IMR-90 (cell line): ENCODE data around the gene ZNF396. TPM values are rescaled to one million over a fixed set of nuclear protein-coding genes. Genes with fewer than 3 reads are reported as not detected.
A peak's percentile ranks its signal among the peaks of the same experiment; 100 is the strongest.

Experiments
- ATAC-seq: fragments of 200-7000 bp; cut with Tn5 transposase; 2 replicates; pipeline ENCODE4 v1.9.1; 2020; ENCODE audit warnings: low read depth, mild to moderate bottlenecking, moderate library complexity
- BruUV-seq: library from RNA; stranded (reverse); fragments of 400-500 nt; replicated peaks from 2 replicates; lab custom pipeline; 2021; lab: Mats Ljungman, UMichigan
- CTCF ChIA-PET: fragments of 300-600 bp; formaldehyde crosslinking; extraction: SDS; loops from one replicate; lab custom pipeline; 2021; ENCODE audit warnings: antibody characterized with exemption; lab: Yijun Ruan, JAX
- POLR2A ChIA-PET: fragments of 300-600 bp; sonication (Branson Sonifier 250); formaldehyde crosslinking; loops from one replicate; lab custom pipeline; 2022; ENCODE audit warnings: antibody characterized with exemption; ENCODE audit not compliant: unreplicated experiment; lab: Charles Lee
- DNase-seq: peaks from one replicate; pipeline ENCODE4 v3.0.0; 2013
- H2AFZ ChIP-seq: replicated peaks from 2 replicates; pipeline ENCODE3; 2013; ENCODE audit warnings: low read length, mild to moderate bottlenecking; ENCODE audit not compliant: poor library complexity
- H2AK5ac ChIP-seq: 2 replicates; pipeline ENCODE4 v1.6.1; 2013; ENCODE audit warnings: low read depth, low read length, inconsistent platforms
- H2AK9ac ChIP-seq: replicated peaks from 2 replicates; pipeline ENCODE3; 2013; ENCODE audit warnings: mild to moderate bottlenecking, low read depth, low read length, moderate library complexity; ENCODE audit not compliant: poor library complexity
- H2BK120ac ChIP-seq: 2 replicates; pipeline ENCODE4 v1.6.1; 2013; ENCODE audit warnings: low read depth, low read length, inconsistent platforms
- H2BK15ac ChIP-seq: 3 replicates; pipeline ENCODE4 v1.6.1; 2013; ENCODE audit warnings: low read depth, low read length, inconsistent platforms
- H2BK20ac ChIP-seq: 2 replicates; pipeline ENCODE4 v1.6.1; 2013; ENCODE audit warnings: low read depth, mild to moderate bottlenecking, inconsistent platforms, low read length, moderate library complexity
- H2BK5ac ChIP-seq: 2 replicates; pipeline ENCODE4 v1.6.1; 2013; ENCODE audit warnings: mild to moderate bottlenecking, low read depth, low read length, inconsistent platforms; ENCODE audit not compliant: poor library complexity, severe bottlenecking
- H3K14ac ChIP-seq: replicated peaks from 2 replicates; pipeline ENCODE4 v1.6.1; 2013; ENCODE audit warnings: low read depth, low read length, inconsistent platforms
- H3K18ac ChIP-seq: 2 replicates; pipeline ENCODE4 v1.6.1; 2013; ENCODE audit warnings: low read depth, low read length, control low read depth
- H3K23ac ChIP-seq: 2 replicates; pipeline ENCODE4 v1.6.1; 2013; ENCODE audit warnings: low read depth, low read length, inconsistent platforms
- H3K27ac ChIP-seq: 2 replicates; pipeline ENCODE4 v1.5.1; 2013; ENCODE audit warnings: mild to moderate bottlenecking, control low read depth, low read length; ENCODE audit not compliant: insufficient read depth
- H3K27me3 ChIP-seq: 2 replicates; pipeline ENCODE4 v1.6.1; 2013; ENCODE audit warnings: low read length; ENCODE audit not compliant: control insufficient read depth, insufficient read depth
- H3K36me3 ChIP-seq: 2 replicates; pipeline ENCODE4 v1.6.1; 2013; ENCODE audit warnings: low read length, mixed read lengths; ENCODE audit not compliant: control insufficient read depth, insufficient read depth
- H3K4ac ChIP-seq: 2 replicates; pipeline ENCODE4 v1.6.1; 2013; ENCODE audit warnings: low read depth, low read length, inconsistent platforms
- H3K4me1 ChIP-seq: 2 replicates; pipeline ENCODE4 v1.6.1; 2013; ENCODE audit warnings: low read length, mixed read lengths; ENCODE audit not compliant: control insufficient read depth, insufficient read depth
- H3K4me2 ChIP-seq: 2 replicates; pipeline ENCODE4 v1.6.1; 2013; ENCODE audit warnings: low read depth, mild to moderate bottlenecking, control low read depth, low read length, moderate library complexity
- H3K4me3 ChIP-seq: 2 replicates; pipeline ENCODE4 v1.5.1; 2013; ENCODE audit warnings: low read depth, mild to moderate bottlenecking, control low read depth, low read length, moderate library complexity; ENCODE audit not compliant: insufficient read depth
- H3K56ac ChIP-seq: 2 replicates; pipeline ENCODE4 v1.6.1; 2013; ENCODE audit warnings: low read length, inconsistent platforms; ENCODE audit not compliant: insufficient read depth; ENCODE audit errors: extremely low read depth
- H3K79me1 ChIP-seq, 2 experiments: 2 replicates each; pipeline ENCODE4 v1.6.1; 2013; ENCODE audit warnings: low read length in 2 of 2, inconsistent platforms in 1 of 2, low read depth in 1 of 2
- H3K9ac ChIP-seq: 2 replicates; pipeline ENCODE4 v1.6.1; 2013; ENCODE audit warnings: low read depth, low read length, control low read depth
- H3K9me1 ChIP-seq: 2 replicates; pipeline ENCODE4 v1.6.1; 2013; ENCODE audit warnings: low read length, inconsistent platforms; ENCODE audit not compliant: insufficient read depth
- H3K9me3 ChIP-seq: 2 replicates; pipeline ENCODE4 v1.6.1; 2013; ENCODE audit warnings: low read length; ENCODE audit not compliant: control insufficient read depth, insufficient read depth
- H4K20me1 ChIP-seq: 2 replicates; pipeline ENCODE4 v1.6.1; 2013; ENCODE audit warnings: low read length, inconsistent platforms; ENCODE audit not compliant: insufficient read depth
- H4K5ac ChIP-seq: 2 replicates; pipeline ENCODE4 v1.6.1; 2013; ENCODE audit warnings: mild to moderate bottlenecking, low read depth, low read length, control low read depth
- H4K8ac ChIP-seq, 2 experiments: 2 replicates each; pipeline ENCODE4 v1.6.1; 2013; ENCODE audit warnings: low read depth in 2 of 2, low read length in 2 of 2, control low read depth in 1 of 2, inconsistent platforms in 1 of 2
- H4K91ac ChIP-seq: 2 replicates; pipeline ENCODE4 v1.6.1; 2013; ENCODE audit warnings: low read depth, low read length, inconsistent platforms; ENCODE audit not compliant: insufficient read depth
- BHLHE40 ChIP-seq: fragments of 150-350 bp; IDR thresholded peaks from 2 replicates; pipeline ENCODE4 v1.6.1; 2016; ENCODE audit warnings: mild to moderate bottlenecking, low read depth, low read length
- CEBPB ChIP-seq: IDR thresholded peaks from 2 replicates; pipeline ENCODE4 v1.6.1; 2012; ENCODE audit warnings: low read depth, low read length, improper control_type of control experiment
- CHD1 ChIP-seq: IDR thresholded peaks from 2 replicates; pipeline ENCODE4 v1.6.1; 2012; ENCODE audit warnings: low read depth, low read length, improper control_type of control experiment
- CTCF ChIP-seq: conservative IDR thresholded peaks from 2 replicates; pipeline ENCODE4 v1.5.1; 2012; ENCODE audit warnings: mild to moderate bottlenecking, low read depth, low read length, improper control_type of control experiment
- ELK1 ChIP-seq: fragments of 150-350 bp; IDR thresholded peaks from 2 replicates; pipeline ENCODE4 v1.6.1; 2016; ENCODE audit warnings: low read depth, mild to moderate bottlenecking, low read length, moderate library complexity, borderline replicate concordance
- FOS ChIP-seq: fragments of 150-350 bp; IDR thresholded peaks from 2 replicates; pipeline ENCODE4 v1.6.1; 2016; ENCODE audit warnings: low read depth, low read length
- MAFK ChIP-seq: IDR thresholded peaks from 2 replicates; pipeline ENCODE4 v1.6.1; 2012; ENCODE audit warnings: low read depth, low read length, improper control_type of control experiment
- MAZ ChIP-seq: IDR thresholded peaks from 2 replicates; pipeline ENCODE4 v1.6.1; 2012; ENCODE audit warnings: low read depth, mild to moderate bottlenecking, low read length, improper control_type of control experiment, moderate library complexity, borderline replicate concordance
- MXI1 ChIP-seq: IDR thresholded peaks from 2 replicates; pipeline ENCODE4 v1.6.1; 2012; ENCODE audit warnings: low read depth, mild to moderate bottlenecking, low read length, moderate library complexity, borderline replicate concordance
- NFE2L2 ChIP-seq: fragments of 150-350 bp; IDR thresholded peaks from 2 replicates; pipeline ENCODE4 v1.6.1; 2016; ENCODE audit warnings: low read depth, mild to moderate bottlenecking, low read length
- POLR2A ChIP-seq: IDR thresholded peaks from 2 replicates; pipeline ENCODE4 v1.6.1; 2012; ENCODE audit warnings: mild to moderate bottlenecking, low read depth, low read length
- RAD21 ChIP-seq: IDR thresholded peaks from 2 replicates; pipeline ENCODE4 v1.6.1; 2012; ENCODE audit warnings: low read length, improper control_type of control experiment
- RCOR1 ChIP-seq: IDR thresholded peaks from 2 replicates; pipeline ENCODE4 v1.6.1; 2012; ENCODE audit warnings: mild to moderate bottlenecking, low read length, improper control_type of control experiment; ENCODE audit not compliant: insufficient replicate concordance
- RFX5 ChIP-seq: IDR thresholded peaks from 2 replicates; pipeline ENCODE4 v1.8.0; 2012; ENCODE audit warnings: low read depth, mild to moderate bottlenecking, low read length, moderate library complexity
- SMC3 ChIP-seq: fragments of 150-350 bp; IDR thresholded peaks from 2 replicates; pipeline ENCODE4 v1.6.1; 2016; ENCODE audit warnings: low read depth, mild to moderate bottlenecking, antibody characterized with exemption, low read length, moderate library complexity
- USF2 ChIP-seq: fragments of 150-350 bp; IDR thresholded peaks from 2 replicates; pipeline ENCODE4 v1.6.1; 2017; ENCODE audit warnings: mild to moderate bottlenecking, antibody characterized with exemption, low read length, low read depth
- WGBS, 2 experiments: methylation state at CpG; one replicate each; pipeline versions ENCODE4 v1.1.5 to v1.1.7; 2013; ENCODE audit warnings: missing lambda C conversion rate in 2 of 2; ENCODE audit not compliant: insufficient read length in 1 of 2; ENCODE audit errors: extremely low coverage in 2 of 2; 5-methylcytosine and 5-hydroxymethylcytosine counted together
- dilution Hi-C: fragments of 300-500 bp; cut with HindIII; formaldehyde crosslinking; loops from one replicate; pipeline ENCODE4 v1.14.3; 2018; ENCODE audit warnings: low sequenced_read_pairs; ENCODE audit not compliant: unreplicated experiment
- in situ Hi-C: fragments of 300-500 bp; cut with MboI; formaldehyde crosslinking; loops from 3 replicates; pipeline ENCODE4 v1.14.3; 2019; ENCODE audit warnings: low sequenced_read_pairs, inconsistent platforms, mixed read lengths
- intact Hi-C: fragments of 100-400 bp; cut with micrococcal nuclease; formaldehyde crosslinking; loops from 2 replicates; pipeline ENCODE4 v1.10.0; 2022
- polyA plus RNA-seq, 3 experiments: library from polyadenylated mRNA; depleted of rRNA; stranded (reverse); fragments of >200 nt; gene quantifications; 2 replicates each; pipeline ENCODE4 v1.2.3, GENCODE V29; 2012; ENCODE audit warnings: low replicate concordance in 1 of 3
- total RNA-seq: library from RNA; depleted of rRNA; stranded (reverse); fragments of >200 nt; gene quantifications from 2 replicates; pipeline ENCODE4 v1.2.3, GENCODE V29; 2012

The ZNF396 gene
- total and polyA plus RNA-seq, 2 of the 4 experiments (the other 2 are of a cell fraction), result 0.26 to 0.54 TPM

- WGBS, 2 experiments, result 17% methylated on average over 3 of the region's 5 CpGs; no CpG with 5 or more reads in 1 of the 2 experiments
- Histone ChIP-seq H2AK5ac (no peak overlapping the region), H3K56ac (no peak overlapping the region), H3K14ac (no peak overlapping the region), H3K4me1 (no peaks in the 10 kb centered on the region; the same call in 1 of the 2 replicates), H2BK15ac (no peak overlapping the region), H4K20me1 (no peaks in the 10 kb centered on the region), H3K9me3 (peaks cover 2% of the 10 kb centered on the region; the same call in 1 of the 2 replicates), H2AK9ac (no peak overlapping the region), H4K91ac (no peak overlapping the region), H3K36me3 (no peaks in the 10 kb centered on the region), H3K9ac (no peak overlapping the region; the same call in 1 of the 2 replicates), H3K79me1 (no peaks in the 10 kb centered on the region), H3K4ac (no peak overlapping the region), H3K4me3 (peak overlapping the region; percentile 14; the same call in 1 of the 2 replicates), H2BK5ac (peak overlapping the region; percentile 55), H3K27ac (peak overlapping the region; percentile 47; the same call in 1 of the 2 replicates), H2BK120ac (no peak overlapping the region), H2BK20ac (no peak overlapping the region), H3K4me2 (peak overlapping the region; percentile 76), H3K23ac (no peak overlapping the region), H2AFZ (no peak overlapping the region), H3K18ac (no peak overlapping the region), H3K9me1 (no peaks in the 10 kb centered on the region; the same call in 1 of the 2 replicates), H4K5ac (no peak overlapping the region), H3K27me3 (peaks cover 2% of the 10 kb centered on the region), H4K8ac (no peak overlapping the region)
- dilution Hi-C loops (no loop called here), intact Hi-C loops (no loop called here), in situ Hi-C loops (loop anchor here (25.0 kb wide), 1 partner anchor 573 kb away; the partner anchor contains the start of gene RMP24)
- ChIA-PET POLR2A (no interaction called here), CTCF (no interaction called here)
- ATAC-seq, result peak; percentile 74
- no TSS peak for BruUV-seq
- TF ChIP-seq RFX5 (no peak), ELK1 (no peak), MAZ (no peak), NFE2L2 (no peak), BHLHE40 (no peak), RAD21 (no peak), POLR2A (no peak), USF2 (no peak), CEBPB (no peak), RCOR1 (no peak), CTCF (no peak), MXI1 (no peak), CHD1 (no peak), SMC3 (no peak), FOS (no peak), MAFK (no peak)
- peak; percentile 68 for DNase-seq
These were observed 12.0 kb upstream of the ZNF396 start for GRCh38 chr18:35389095-35389618.
